ENCODE measurements around the gene OMD.
"Not testable (repeated sequence)": the region's sequence is repeated elsewhere in the genome, so short reads cannot be mapped to it uniquely, and the experiment has no call there.

The OMD gene, protein sequence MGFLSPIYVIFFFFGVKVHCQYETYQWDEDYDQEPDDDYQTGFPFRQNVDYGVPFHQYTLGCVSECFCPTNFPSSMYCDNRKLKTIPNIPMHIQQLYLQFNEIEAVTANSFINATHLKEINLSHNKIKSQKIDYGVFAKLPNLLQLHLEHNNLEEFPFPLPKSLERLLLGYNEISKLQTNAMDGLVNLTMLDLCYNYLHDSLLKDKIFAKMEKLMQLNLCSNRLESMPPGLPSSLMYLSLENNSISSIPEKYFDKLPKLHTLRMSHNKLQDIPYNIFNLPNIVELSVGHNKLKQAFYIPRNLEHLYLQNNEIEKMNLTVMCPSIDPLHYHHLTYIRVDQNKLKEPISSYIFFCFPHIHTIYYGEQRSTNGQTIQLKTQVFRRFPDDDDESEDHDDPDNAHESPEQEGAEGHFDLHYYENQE

DNA sequence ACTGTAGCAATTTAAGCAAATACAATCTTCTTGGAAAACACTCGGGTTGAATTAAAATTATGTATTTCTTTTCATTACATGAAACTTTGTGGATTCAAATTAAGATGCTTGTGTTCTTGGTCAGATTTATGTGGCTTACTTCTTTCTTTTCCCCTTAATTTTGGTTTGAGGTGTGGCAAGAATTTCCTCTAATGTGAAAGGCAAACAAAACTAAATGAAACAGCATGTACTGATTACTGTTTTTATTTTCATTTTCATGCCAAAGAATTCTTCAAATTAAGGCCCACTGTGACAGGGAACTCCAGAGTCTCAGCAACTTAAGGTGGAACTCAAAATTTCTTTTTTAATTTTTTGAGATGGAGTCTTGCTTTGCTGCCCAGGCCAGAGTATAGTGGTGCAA lies at the start of gene OMD:
Gene OMD, minus strand, starts transcription at position 132 of the 400 bp plus-strand sequence. CDS start 6,913 bp downstream, outside the sequence.
- DNase-seq = no peak

DNA sequence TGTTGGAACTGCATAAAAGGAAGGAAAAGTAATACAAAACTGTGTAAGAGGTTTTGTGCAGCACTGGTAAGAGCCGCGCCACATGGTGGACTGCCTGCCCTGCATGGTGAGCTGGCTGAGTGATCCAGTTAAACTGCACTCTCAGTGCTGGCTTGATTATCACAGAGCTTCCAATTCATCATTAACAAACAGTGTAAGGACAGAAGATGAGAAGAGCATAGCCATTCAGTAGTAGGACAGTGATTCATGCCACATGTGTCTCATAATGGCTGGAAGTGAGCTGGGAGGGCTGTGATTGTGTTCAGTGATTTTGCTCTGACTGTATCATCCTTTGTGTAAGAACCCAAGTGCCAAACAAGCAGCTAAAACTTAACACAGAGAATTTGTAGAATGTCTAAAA lies 43.9 kb upstream of the OMD start:
- DNase-seq = no peak

DNA sequence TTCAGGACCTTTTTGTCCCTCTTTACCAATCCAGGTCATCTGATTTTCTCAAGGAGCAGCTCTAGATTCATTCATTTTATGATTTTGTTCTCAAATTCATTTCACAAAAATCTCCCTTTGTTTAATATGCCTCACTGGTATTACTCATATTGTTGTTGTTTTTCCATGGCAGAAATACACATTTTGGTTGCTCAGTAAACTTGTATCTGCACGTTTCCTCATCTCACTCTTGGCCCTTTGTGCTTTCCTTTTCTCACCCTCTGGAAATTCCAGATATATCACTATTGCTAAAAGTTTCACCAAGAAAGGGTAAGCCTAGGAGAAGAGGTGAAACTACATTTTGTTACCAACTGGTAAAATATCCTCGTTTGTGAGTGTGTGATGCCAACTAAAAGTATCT lies 43.2 kb upstream of the OMD start:
- no peak for DNase-seq

DNA sequence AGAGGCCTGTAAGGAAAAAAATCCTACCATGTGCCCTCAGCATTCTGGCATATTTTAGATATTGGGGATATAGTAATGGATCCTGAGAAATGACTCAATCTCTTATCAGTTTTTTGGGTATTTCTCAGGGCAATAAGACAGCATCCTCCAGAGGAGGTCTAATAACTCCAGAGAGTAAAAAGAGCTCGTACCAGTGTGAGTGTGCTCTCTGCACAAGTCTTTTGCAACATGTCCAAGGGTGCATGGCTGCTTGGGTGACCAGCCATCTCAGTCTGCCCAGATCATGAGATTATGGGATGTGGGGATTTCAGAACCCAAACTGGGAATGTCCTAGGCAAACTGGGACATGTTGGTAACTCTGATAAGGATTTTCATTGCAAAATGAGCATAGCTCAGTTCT lies 42.8 kb upstream of the OMD start:
- no peak for DNase-seq

DNA sequence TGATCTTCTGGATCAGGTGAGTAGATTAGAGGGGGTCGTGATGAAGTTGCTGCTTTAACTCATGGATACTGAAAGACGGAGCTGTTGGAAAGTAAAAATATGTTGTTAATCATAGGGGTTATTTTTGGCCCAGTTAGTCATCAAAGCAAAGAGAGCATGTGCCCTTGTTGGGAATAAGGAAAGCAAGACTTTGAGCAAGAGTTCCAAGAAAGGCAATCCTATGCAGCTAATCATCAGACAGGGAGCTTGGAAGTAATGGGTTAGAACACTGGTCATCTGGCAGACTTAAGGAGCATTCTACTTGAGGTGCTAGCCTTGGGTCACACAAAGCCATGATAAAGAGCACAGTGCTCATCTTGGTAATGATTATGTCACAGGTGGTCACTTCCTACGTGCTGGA lies 39.7 kb upstream of the OMD start:
- DNase-seq = no peak

DNA sequence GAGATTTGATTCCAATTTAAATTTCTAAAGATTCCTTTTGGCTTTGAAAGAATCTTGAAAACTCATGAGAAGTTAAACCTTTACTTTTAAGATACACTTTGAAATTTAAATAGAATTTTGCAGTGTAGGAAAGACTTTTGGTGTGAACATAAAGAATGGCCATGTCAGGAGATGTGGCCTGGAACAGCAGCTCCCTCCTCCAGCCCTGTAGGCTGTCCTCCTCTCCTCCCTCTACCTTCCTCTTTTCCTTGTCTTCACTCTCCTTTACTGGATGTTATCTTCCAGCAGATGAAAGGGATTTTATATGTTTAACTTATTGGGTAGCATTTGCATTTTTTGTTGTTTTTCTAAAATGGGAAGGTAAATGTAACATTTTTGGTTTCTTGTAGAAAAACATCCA lies 39.1 kb upstream of the OMD start:
- DNase-seq = no peak

DNA sequence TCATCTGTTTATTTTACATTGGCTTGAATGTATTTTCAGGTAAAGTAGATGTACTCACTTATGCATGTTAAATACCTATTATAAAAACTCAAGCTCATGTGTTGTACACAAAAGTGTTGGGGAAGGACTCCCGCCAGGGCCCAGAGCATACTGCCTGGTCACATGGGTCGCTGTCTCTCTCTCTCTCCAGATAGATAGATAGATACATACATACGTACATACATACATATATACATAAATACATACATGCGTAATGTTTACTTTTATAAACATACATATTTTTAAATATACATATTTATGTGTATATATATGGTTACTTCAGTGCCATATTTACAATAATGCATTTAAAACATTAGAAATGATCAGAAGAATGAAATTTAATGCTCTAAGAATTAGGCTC lies 33.3 kb upstream of the OMD start:
- no peak for DNase-seq

DNA sequence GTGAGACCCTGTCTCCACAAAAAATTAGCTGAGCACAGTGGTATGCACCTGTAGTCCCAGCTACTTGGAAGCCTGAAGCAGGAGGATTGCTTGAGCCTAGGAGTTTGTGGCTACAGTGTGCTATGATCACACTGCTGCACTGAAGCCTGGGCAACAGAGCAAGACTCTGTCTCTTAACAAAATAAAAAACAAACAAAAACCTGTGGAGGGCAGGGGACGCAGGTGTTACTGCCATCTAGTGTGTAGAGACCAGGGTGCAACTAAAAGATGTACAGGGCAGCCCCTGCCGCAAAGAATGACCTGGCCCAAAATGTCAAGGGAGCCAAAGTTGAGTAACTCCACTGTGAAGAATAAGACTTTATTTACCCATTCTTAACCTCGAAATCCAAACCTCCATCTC lies 30.9 kb upstream of the OMD start:
- DNase-seq = no peak

DNA sequence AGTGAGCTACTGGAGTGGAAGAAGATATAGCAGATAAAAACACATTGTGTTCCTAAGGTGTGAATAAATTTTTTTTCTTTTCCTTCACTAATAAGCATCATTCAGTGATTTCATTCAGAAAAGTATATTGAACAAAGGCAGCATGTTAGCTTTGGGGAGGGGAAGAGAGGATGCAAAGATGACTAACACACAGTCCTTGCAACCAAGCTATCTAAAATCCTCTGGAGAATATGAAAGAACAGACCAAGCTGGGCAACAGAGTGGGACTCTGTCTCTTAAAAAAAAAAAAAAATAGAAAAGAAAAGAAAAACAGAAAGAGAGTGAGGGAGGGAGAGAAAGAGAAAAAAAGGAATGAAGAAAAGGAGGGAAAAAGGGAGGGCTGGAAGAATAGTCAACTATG lies 22.3 kb upstream of the OMD start:
- DNase-seq = no peak

DNA sequence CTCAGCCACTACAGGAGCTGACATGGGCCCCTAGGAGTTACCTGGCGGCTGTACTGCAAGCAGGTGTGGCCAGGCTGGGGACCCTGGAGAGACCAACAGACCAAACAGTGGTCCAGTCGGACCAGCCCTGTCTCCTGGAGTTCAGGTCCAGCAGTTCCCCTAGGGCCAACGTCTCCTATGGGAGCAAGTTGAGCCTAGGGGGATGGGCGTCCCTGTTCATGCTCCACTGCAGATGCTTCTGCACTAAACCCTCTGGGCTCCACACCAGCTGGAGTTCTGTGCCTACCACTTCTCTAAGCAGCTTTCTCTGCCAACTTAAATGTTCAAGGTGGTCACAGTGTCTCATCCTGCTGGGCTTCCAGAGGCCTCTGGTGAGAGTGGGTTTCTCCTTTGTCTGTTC lies 20.6 kb upstream of the OMD start:
- no peak for DNase-seq

DNA sequence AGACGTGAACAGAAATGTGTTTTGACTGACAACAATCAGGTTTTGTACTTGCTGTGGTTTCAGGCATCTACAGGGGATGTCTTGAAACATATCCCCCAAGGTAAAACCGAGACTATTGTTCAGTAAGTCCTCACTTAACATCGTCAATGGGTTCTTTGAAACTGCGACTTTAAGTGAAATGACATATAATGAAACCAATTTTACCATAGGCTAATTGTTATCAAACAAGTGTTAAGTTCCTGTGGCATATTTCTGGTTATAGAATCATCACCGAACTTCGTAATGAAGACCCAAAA lies 16.4 kb upstream of the OMD start:
- no peak for DNase-seq

DNA sequence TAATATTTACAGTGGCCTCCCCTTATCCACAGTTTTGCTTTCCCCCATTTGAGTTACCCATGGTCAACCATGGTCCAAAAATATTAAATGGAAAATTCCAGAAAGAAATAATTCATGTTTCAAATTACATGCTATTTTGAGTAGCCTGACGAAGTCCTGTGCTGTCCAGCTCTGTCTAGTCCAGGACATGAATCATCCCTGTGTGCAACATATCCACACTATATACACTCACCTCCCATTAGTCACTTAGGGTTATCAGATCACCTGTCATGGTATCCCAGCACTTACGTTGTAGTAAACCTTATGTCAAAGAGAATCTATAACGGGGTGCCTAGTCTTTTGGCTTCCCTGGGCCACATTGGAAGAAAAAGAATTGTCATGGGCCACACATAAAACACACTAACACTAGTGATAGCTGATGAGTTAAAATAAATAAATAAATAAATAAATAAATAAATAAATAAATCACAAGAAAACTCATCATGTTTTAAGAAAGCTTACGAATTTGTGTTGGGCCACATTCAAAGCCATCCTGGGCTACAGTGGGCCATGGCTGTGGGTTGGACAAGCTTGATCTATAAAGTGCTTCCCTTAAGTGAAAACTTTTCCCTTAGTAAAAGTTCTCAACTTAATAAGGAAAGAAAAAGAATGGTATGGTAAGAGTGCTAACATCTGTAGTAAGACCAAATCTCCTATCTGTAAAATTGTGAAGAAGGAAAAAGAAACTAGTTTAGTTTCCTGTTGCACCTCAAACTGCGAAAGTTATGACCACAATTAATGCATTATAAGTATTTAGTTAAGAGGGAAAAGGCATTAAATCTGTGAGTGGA lies 15.9 kb upstream of the OMD start:
- DNase-seq = no peak

DNA sequence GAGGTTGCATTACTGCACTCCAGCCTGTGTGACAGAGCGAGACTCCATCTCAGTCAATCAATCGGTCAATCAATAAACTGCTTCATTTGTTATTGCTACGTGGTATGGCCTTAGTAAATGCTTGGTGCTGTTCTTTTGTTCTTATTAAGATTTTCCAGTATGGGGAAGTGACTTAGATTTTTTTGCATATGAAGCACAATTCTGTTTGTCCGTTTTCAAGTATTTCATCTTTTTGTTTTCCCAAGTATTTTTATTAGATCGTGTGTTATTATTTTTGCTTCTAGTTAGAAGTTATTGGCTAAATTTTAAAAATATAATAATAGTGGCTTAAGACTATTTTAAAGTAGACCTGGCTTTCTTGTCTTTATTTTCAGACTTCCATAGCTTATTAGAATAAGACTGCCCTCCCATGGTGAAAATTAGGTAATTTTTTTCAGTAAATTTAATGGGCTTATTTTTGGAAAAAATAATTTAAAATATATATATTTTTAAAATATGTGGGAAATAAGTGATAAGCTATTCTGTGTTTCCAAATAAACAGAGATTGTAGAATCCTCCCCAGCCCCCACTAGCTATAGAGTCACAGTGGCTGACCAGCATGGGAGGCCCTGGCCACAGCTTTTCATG lies 14.7 kb upstream of the OMD start:
- no peak for DNase-seq

DNA sequence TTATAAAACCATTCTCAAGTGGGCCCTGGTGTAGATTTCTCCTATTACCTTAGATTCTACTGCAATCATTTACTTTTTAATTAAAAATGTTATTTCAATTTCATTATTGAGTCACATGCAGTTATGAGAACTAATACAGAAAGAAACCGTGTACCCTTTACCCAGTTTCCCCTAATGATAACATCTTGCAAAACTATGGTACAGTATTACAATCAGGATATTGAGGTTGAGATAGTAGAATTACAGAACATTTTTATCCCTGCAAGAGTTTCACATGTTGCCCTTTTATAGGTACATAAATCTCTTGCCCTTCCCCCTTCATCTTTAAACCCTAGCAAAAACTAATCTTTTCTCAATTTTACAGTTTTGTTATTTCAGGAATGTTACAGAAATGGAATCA lies 11.0 kb upstream of the OMD start:
- DNase-seq = no peak

DNA sequence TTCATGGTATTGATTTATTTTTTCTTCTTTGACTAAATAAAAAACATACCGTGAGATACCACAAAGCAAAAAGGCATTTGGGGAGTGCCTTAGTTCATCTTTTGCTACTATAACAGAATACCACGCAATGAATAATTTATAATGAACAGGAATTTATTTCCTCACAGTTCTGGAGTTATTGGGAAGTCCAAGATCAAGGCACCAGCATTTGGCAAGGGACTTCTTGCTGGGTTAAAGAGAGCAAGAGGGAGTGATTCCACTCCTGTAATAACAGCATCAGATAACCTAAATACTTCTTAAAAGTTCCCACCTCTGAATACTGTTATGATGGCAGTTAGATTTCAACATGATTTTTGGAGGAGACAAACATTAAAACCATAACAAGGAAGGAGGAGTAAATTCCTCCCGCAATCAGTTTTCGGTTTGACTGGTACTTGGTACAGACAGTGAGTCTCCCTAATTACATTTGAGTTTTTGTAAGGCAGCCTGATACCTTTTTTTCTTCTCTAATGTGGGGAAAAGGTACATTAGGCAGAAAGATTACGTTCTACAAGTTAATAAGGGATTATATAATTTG lies 8.8 kb upstream of the OMD start:
- no peak for DNase-seq

DNA sequence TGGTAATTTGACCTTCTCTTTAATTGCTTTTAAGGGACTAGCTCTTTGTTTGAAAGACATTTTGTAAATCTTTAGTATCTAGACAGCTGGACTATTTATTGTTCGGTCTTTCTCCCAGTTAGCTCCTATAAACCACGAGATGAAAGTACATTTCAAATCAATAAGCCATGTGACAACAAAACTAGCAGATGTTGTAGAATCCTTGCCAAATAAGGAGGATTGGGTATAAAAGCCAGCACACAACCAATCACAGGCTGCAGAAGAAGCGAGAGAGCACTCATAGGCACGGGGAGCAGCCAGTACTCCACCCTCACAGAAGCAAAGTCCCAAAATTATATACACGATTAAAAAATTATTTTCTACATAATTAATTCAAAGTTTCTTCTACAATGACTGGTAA lies 8.1 kb upstream of the OMD start:
- DNase-seq = no peak

DNA sequence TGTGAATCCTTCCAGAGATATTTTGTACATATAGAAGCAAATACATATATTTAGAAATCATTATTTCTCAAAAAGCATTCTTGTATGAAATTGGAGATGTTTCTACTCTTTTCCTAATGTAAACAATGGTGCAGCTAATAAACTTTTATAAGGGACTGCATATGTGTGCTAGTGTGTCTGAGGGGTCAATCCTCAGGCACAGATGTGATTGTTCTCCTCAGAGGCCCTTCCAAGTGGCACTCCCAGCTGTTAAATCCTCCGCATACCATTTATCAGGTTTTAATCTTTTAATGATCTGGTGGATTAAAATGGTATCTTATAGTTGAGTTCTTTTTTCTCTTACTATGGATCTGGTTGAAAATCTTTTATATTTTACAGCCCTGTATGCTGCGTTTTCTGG lies 5.6 kb upstream of the OMD start:
- DNase-seq = no peak

DNA sequence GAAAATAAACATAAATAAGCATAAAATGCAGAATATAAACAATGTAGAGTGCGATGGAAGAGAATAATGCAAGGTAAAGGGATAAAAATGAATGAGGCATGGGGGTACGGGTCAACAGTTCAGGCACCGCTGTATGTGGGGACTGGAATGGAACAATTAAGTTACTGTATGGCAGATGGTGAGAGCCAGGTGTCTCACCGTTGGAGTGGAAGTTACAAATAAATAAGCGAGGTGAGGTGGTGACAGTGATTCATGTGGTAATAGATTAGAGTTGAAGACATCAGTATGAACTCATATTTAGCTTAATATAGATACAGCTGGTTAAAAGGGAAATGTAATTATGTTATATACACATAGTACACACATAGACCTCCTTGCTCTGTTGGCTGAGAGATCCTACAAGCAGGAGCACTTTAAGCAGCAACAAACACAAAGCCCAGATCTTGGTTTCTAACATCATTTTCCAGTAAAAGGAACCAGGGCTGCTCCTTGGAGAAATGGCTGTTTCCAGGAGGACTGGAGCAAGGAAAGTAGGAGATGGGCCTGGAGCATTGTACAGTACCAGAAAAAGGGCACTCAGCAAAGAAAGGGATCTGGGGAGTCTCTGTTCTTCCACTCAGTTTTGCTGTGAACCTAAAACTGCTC lies 2.4 kb upstream of the OMD start:
- no peak for DNase-seq

DNA sequence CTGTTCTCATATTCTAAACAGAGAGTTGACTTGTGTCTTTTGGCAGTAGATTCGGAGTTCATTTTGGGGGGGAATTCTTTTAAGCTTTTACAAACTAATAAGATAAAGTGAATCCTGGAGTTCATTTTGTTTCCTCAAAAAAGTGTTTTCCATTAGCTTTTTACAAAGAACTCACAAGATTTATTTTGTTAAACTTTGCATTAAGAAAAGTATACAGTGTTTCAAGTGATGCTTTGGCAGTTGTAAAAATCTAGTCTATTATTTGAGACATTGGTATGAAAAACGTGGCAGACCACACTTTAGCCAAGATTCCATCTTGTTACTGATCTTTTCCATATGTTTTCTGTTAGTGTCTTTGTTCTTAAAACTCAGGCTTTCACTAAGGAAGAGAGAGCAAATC lies 1.2 kb upstream of the OMD start:
- DNase-seq = no peak

DNA sequence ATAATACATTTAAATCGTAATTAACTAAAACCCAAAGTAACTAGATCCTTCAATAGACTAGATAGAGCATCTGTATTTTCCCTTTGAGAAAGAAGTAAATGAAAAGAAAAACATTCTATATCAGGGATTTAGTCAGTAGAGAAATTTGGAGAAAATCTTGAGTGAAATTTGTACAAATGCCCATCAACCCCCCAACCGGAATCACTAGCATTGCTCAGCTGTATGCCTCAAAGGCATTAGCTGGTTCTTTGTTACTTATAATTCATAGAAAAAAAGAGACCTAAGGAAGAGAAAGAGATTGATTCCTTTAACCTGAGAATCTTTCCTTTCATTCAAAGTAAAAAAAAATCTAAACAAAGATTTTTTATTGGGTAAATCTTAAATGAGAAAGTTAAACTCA lies 659 bp downstream of the OMD start:
- DNase-seq = no peak

DNA sequence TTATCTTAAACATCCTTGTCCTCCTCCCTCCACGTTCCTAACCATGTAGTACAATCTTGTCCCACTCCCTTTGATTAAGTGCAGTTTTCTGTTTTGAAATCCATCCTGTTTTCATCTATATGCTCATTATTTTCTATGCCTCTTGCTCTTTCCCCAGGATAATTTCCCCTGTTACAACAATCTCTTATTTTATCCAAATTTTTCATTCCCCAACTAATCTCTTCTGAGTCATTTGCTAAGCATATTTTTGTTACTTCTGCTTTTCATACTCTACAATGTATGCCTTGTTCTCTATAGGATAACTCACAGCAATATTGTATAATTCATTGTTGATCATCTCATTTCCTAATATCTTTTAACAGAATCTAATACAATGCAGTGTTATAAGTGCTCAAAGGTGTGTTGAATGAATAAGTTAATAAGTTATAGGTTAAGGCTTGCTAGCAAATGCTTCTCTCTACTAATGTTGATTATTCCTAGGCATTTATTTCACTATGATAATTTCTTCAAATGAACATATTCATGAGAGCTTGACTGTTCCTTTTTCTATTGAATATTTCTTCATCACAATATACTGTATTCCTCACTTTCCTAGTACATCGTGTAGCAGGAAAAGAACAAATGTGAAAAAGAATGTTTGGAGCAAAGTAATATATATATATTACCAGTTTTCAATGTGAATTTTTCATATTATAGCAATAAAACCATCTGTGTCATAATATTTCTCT lies 1.5 kb downstream of the OMD start:
- DNase-seq = no peak

DNA sequence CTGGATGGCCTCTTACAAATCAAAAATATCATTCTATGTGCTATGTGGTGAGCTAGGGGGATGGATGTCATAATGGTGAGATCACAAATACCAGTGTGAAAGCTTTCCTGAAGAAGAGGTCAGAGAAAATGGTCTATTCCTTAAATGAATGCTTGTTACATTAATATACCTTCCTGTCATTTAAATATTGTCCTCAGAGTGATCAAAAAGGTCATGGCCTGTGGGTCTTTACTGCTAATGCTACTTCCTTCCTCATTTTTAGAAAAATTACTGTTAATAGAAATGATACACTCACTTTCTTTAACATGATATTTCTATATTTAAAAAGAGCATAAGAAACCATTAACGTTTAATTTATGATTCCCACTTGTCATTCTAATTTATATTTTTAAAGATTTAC lies 9.7 kb downstream of the OMD start:
- DNase-seq = no peak

DNA sequence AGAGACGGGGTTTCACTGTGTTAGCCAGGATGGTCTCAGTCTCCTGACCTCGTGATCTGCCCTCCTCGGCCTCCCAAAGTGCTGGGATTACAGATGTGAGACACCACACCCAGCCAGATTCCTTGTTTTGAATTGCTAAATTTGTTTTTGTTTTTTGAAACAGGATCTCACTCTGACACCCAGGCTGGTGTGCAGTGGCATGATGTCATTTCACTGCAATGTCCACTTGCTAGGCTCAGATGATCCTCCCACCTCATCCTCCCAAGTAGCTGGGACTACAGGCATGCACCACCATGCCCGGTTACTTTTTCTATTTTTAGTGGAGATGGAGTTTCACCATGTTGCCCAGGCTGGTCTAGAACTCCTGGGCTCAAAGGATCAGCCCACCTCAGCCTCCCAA lies 13.1 kb downstream of the OMD start:
- DNase-seq = not testable (repeated sequence)
